ENCODE data around the gene CCDC191. TPM values are rescaled to one million over a fixed set of nuclear protein-coding genes. Genes with fewer than 3 reads are reported as not detected.

The CCDC191 gene
- total RNA-seq, 4 donors from 2014 or later, result 0.29 to 0.82 (median 0.42) TPM

DNA sequence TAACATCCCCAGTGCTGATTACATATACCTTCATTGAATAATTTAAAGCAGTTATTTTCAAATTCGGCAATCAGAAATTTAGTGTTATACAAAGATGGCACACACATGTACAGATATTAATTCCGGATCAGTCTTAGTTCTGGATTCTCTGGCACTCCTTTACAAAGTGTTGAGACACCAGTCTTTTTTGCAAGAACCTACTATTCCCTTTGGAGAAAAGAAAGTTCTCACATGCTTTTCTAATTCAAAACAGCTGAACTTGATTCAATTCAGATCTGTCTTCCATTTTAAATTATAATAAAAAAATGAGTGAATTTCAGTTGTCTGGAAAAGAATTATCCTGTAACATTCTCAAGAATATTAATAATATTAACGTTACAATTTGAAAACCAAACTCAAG is 20.4 kb downstream of the CCDC191 start:
- in situ Hi-C loops (cut with MboI; ENCODE audit: low sequenced_read_pairs in 4 of 4) (no loop called here), intact Hi-C loops (cut with DNase I; ENCODE audit: low total_unique reads) (no loop called here)
- no peaks in the 10 kb centered on the region for H3K27me3 ChIP-seq
- ATAC-seq (no peak), DNase-seq (no peak)
- no peak overlapping the region for H3K4me3 ChIP-seq
- no peak overlapping the region for H3K27ac ChIP-seq
- H3K36me3 ChIP-seq, result no peaks in the 10 kb centered on the region
- no peaks in the 10 kb centered on the region for H3K9me3 ChIP-seq
- no peaks in the 10 kb centered on the region for H3K4me1 ChIP-seq
- TF ChIP-seq, protein P1, sequence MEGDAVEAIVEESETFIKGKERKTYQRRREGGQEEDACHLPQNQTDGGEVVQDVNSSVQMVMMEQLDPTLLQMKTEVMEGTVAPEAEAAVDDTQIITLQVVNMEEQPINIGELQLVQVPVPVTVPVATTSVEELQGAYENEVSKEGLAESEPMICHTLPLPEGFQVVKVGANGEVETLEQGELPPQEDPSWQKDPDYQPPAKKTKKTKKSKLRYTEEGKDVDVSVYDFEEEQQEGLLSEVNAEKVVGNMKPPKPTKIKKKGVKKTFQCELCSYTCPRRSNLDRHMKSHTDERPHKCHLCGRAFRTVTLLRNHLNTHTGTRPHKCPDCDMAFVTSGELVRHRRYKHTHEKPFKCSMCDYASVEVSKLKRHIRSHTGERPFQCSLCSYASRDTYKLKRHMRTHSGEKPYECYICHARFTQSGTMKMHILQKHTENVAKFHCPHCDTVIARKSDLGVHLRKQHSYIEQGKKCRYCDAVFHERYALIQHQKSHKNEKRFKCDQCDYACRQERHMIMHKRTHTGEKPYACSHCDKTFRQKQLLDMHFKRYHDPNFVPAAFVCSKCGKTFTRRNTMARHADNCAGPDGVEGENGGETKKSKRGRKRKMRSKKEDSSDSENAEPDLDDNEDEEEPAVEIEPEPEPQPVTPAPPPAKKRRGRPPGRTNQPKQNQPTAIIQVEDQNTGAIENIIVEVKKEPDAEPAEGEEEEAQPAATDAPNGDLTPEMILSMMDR (IDR thresholded peaks at IDR 0.05 in 4 of 5, conservative IDR thresholded peaks at IDR 0.05 in 1 of 5), result no peak
- TF ChIP-seq POLR2A (IDR thresholded peaks at IDR 0.05), result no peak

DNA sequence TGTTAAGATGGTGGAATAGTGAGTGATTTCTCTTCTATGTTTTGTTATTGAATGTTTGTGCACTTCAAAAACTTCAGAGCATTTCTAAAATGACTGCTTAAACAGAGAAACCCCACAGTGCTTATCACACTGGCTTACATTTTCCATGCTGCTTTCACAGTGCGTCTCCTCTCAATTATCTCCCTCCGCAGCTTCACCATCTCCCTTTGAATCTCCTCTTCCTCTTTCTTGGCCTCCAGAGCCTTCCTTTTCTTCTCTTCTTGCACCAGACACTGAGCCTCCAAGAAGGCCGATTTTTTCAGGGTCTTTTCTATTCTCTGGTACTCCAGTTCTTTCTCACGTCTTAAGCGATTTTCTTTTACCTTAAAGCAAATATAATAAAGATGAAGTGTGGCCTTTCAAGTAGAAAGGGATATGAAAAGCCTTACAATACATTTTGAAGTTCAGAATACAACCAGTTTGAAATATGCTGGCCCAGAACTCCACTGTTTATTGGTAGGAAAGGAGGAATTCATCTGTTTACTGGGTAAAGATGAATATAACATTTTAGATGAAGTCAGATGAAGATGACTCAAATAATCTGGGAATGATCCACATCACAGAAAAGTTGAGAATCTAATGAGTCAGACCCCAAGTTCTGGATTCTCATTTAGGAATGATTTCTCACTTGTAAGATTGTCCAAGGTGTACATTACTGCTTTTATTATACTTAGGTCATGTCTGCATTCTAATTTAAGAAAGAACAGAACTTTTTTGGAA is 21.4 kb downstream of the CCDC191 start:
- no peaks in the 10 kb centered on the region for H3K36me3 ChIP-seq
- no peak for ATAC-seq
- in situ Hi-C loops (cut with MboI; ENCODE audit: low sequenced_read_pairs in 4 of 4) (no loop called here), intact Hi-C loops (cut with DNase I; ENCODE audit: low total_unique reads) (no loop called here)
- no peaks in the 10 kb centered on the region for H3K9me3 ChIP-seq
- no peak for TF ChIP-seq POLR2A (IDR thresholded peaks at IDR 0.05)
- TF ChIP-seq, protein P1 (IDR thresholded peaks at IDR 0.05 in 4 of 5, conservative IDR thresholded peaks at IDR 0.05 in 1 of 5), result no peak
- DNase-seq, result no peak
- H3K27me3 ChIP-seq, result no peaks in the 10 kb centered on the region
- no peak overlapping the region for H3K27ac ChIP-seq
- no peaks in the 10 kb centered on the region for H3K4me1 ChIP-seq
- no peak overlapping the region for H3K4me3 ChIP-seq

DNA sequence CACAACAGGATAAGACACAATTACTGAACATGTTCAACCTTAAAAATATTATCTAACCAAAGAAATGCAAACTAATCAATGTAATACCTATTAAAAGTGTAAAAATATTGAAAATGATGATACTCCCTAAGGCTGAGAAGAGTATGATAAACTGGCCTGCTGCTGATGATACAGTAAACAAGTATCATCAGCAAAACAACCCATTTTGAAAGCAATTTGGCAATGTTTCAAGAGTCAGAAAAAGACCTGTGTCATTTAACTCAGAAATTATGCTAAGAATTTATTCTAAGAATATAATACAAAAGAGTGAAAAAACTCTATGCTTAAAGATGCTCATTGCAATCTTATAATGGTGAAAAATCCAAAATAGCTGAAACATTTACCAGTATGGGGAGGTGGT is 22.1 kb downstream of the CCDC191 start:
- in situ Hi-C loops (cut with MboI; ENCODE audit: low sequenced_read_pairs in 4 of 4), result no loop called here
- no peak overlapping the region for H3K4me3 ChIP-seq
- ATAC-seq, result no peak
- no peaks in the 10 kb centered on the region for H3K36me3 ChIP-seq
- no peaks in the 10 kb centered on the region for H3K9me3 ChIP-seq
- H3K27ac ChIP-seq, result no peak overlapping the region
- intact Hi-C loops (cut with DNase I; ENCODE audit: low total_unique reads), result no loop called here
- no peaks in the 10 kb centered on the region for H3K4me1 ChIP-seq
- DNase-seq, result no peak
- no peaks in the 10 kb centered on the region for H3K27me3 ChIP-seq
- TF ChIP-seq, protein P1 (IDR thresholded peaks at IDR 0.05 in 4 of 5, conservative IDR thresholded peaks at IDR 0.05 in 1 of 5), result no peak
- TF ChIP-seq POLR2A (IDR thresholded peaks at IDR 0.05), result no peak

DNA sequence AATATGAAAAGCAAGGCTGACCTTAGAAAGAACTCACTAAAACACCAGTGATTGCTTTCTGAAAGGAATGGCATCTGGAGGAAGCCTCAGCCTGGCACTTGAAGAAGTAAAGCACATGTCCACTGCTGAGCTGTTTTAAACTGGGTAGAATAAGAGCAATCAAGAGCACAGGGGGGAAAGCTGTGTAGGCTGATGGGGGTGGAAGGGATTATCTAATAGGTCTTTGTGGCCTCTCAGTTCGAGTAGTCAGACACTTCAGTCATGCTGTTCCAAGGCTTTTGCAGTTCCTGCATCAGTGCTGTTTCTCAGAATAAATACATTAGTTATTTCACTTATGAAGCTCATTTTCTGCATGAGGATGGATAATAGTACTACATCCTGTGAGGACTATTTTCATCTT is 22.6 kb downstream of the CCDC191 start:
- Histone ChIP-seq H3K4me3 (no peak overlapping the region), H3K27me3 (no peaks in the 10 kb centered on the region), H3K27ac (no peak overlapping the region), H3K36me3 (no peaks in the 10 kb centered on the region), H3K9me3 (no peaks in the 10 kb centered on the region), H3K4me1 (no peaks in the 10 kb centered on the region)
- in situ Hi-C loops (cut with MboI; ENCODE audit: low sequenced_read_pairs in 4 of 4), result no loop called here
- no peak for ATAC-seq
- intact Hi-C loops (cut with DNase I; ENCODE audit: low total_unique reads), result no loop called here
- TF ChIP-seq, protein P1 (IDR thresholded peaks at IDR 0.05 in 4 of 5, conservative IDR thresholded peaks at IDR 0.05 in 1 of 5), result no peak
- no peak for TF ChIP-seq POLR2A (IDR thresholded peaks at IDR 0.05)
- DNase-seq, result no peak

DNA sequence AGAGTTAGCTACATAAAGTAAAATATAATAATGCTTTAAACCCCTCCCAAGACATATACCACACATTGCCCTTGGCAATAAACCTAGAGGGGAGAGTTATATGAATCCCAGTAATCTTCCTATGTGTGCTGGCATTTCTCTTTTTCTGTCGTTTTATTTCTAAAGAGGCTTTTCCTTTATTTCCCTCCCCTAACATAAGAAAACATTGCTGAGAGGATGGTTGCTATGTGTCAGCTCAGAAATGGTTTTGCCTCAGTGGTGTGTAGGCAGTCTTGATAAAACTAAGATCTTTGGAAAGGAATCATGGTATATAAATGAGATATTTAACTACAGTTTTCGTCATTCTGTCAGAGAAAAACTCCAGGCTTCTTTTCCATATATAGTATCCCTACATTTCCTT is 30.0 kb downstream of the CCDC191 start:
- Histone ChIP-seq H3K4me3 (no peak overlapping the region), H3K4me1 (no peaks in the 10 kb centered on the region), H3K27me3 (no peaks in the 10 kb centered on the region), H3K36me3 (no peaks in the 10 kb centered on the region), H3K9me3 (no peaks in the 10 kb centered on the region), H3K27ac (no peak overlapping the region)
- in situ Hi-C loops (cut with MboI; ENCODE audit: low sequenced_read_pairs in 4 of 4), result no loop called here
- ATAC-seq (no peak), DNase-seq (no peak)
- intact Hi-C loops (cut with DNase I; ENCODE audit: low total_unique reads), result no loop called here
- TF ChIP-seq POLR2A (IDR thresholded peaks at IDR 0.05), result no peak
- TF ChIP-seq, protein P1 (IDR thresholded peaks at IDR 0.05 in 4 of 5, conservative IDR thresholded peaks at IDR 0.05 in 1 of 5), result no peak

All from gastrocnemius medialis (tissue), 4 donors.